ENCODE measurements around the gene HAND2. TPM values are rescaled to one million over a fixed set of nuclear protein-coding genes. Genes with fewer than 3 reads are reported as not detected.
A peak's percentile ranks its signal among the peaks of the same experiment; 100 is the strongest.

Gene HAND2
- total RNA-seq, 4 donors from 2014 or later, result 4.2 to 29.2 (median 12.3) TPM

DNA sequence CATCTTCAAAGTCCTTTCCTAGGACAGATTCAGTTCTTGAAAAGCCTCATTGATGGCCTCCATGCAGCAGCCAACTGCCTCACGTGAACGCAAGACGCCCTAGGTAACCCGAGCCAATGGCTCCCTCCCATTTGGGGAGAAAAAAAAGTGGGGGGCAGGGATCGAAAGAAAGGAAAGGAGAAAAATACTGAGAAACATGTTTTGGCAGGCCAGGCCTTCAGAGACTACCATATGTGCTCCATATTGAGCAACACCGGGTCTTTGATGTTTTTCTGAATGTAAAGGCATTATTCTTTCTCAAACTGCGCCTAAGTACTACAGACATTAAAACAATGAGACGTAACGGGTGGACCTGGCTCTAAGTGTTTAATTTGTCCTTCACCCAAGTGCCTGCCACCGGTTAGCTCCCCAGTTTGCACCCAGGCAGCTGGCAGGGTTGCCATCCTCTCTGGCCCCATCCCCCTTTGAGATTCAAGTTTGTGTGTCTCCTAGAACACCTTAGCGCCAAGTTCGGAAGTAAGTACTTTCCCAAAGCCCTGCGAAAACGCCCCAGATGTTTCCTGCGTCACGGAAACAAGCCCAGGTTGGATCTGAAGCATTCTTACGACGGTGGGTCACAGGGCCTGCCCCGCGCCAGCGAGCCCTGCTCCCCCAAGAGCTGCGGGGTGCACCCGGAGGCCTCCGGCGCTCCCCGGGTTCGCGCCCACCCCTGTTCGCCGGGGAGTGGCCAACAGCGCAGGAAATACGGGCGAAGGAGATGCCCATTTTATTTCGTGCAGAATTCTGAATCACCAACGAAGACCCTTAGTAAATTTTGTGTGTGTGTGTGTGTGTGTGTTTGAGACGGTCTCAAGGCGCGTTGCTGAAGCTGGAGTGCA, 30.1 kb downstream of the HAND2 start:
- DNase-seq (ENCODE audit: low spot score), result no peak
- ATAC-seq (ENCODE audit: low FRiP score), result no peak
- no peak for TF ChIP-seq CTCF (IDR thresholded peaks at IDR 0.05)

- no peak for ATAC-seq (ENCODE audit: low FRiP score)
- no peak for TF ChIP-seq CTCF (IDR thresholded peaks at IDR 0.05)
- no peak for DNase-seq (ENCODE audit: low spot score)
Observed at GRCh38 chr4:173498771-173499170, 31.3 kb downstream of the HAND2 start.

- TF ChIP-seq CTCF (IDR thresholded peaks at IDR 0.05), result no peak
- ATAC-seq (ENCODE audit: low FRiP score) (no peak), DNase-seq (ENCODE audit: low spot score) (no peak)
Observed at GRCh38 chr4:173498023-173498422, 32.0 kb downstream of the HAND2 start.

- peak in 1 of 3 donors; percentile 16 for TF ChIP-seq CTCF (IDR thresholded peaks at IDR 0.05)
- no peak for DNase-seq (ENCODE audit: low spot score)
- ATAC-seq (ENCODE audit: low FRiP score), result peak; percentile 82
Observed at GRCh38 chr4:173494013-173494970, 35.7 kb downstream of the HAND2 start.

- no peak for ATAC-seq (ENCODE audit: low FRiP score)
- TF ChIP-seq CTCF (IDR thresholded peaks at IDR 0.05), result no peak
- DNase-seq (ENCODE audit: low spot score), result no peak
Observed at GRCh38 chr4:173493041-173493440, 37.0 kb downstream of the HAND2 start.

- DNase-seq (ENCODE audit: low spot score) (no peak), ATAC-seq (ENCODE audit: low FRiP score) (no peak)
- TF ChIP-seq CTCF (IDR thresholded peaks at IDR 0.05), result no peak
Observed at GRCh38 chr4:173492315-173492714, 37.7 kb downstream of the HAND2 start.
